Lung (tissue), 12 donors: ENCODE data around the gene CCDC171. TPM values are rescaled to one million over a fixed set of nuclear protein-coding genes. Genes with fewer than 3 reads are reported as not detected.

ENCODE experiments used
- ATAC-seq: fragments of 200-7000 bp; cut with Tn5 transposase; one replicate; pipeline ENCODE4 v1.9.1; 2020; ENCODE audit warnings: moderate number of reproducible peaks; ENCODE audit not compliant: insufficient read depth, low FRiP score
- DNase-seq, 3 donors: peaks; one replicate each; pipeline ENCODE4 v3.0.0-alpha.2; 2013 to 2017
- H3K27ac ChIP-seq, 2 donors: one replicate each; pipeline ENCODE4 v1.5.1; 2013; ENCODE audit warnings: mild to moderate bottlenecking in 2 of 2, moderate library complexity in 2 of 2, control low read depth in 1 of 2, inconsistent platforms in 1 of 2, low read depth in 1 of 2, low read length in 1 of 2
- H3K27me3 ChIP-seq, 3 donors: one replicate each; pipeline ENCODE4 v1.5.1; 2013; ENCODE audit warnings: low read length in 2 of 3; ENCODE audit not compliant: control insufficient read depth in 3 of 3, insufficient read depth in 3 of 3
- H3K36me3 ChIP-seq, 4 donors: one replicate each; pipeline ENCODE4 v1.5.1; 2013; ENCODE audit warnings: low read length in 4 of 4, mild to moderate bottlenecking in 1 of 4, moderate library complexity in 1 of 4; ENCODE audit not compliant: control insufficient read depth in 4 of 4, insufficient read depth in 4 of 4
- H3K4me1 ChIP-seq, 5 donors: one replicate each; pipeline ENCODE4 v1.5.1; 2013; ENCODE audit warnings: low read length in 5 of 5, mild to moderate bottlenecking in 2 of 5, moderate library complexity in 1 of 5; ENCODE audit not compliant: control insufficient read depth in 5 of 5, insufficient read depth in 5 of 5
- H3K4me3 ChIP-seq: one replicate; pipeline ENCODE4 v1.5.1; 2013; ENCODE audit warnings: mild to moderate bottlenecking, control low read depth, moderate library complexity
- H3K9ac ChIP-seq, 2 donors: one replicate each; pipeline ENCODE4 v1.5.1; 2013; ENCODE audit warnings: low read length in 2 of 2, control low read depth in 1 of 2; ENCODE audit not compliant: insufficient read depth in 1 of 2
- H3K9me3 ChIP-seq, 4 donors: one replicate each; pipeline ENCODE4 v1.5.1; 2013; ENCODE audit warnings: low read length in 3 of 4, mild to moderate bottlenecking in 1 of 4, moderate library complexity in 1 of 4; ENCODE audit not compliant: control insufficient read depth in 4 of 4, insufficient read depth in 3 of 4
- WGBS, 2 donors: extraction: QIAGEN DNeasy Blood & Tissue Kit; methylation state at CpG; one replicate each; pipeline ENCODE4 v1.1.7; 2013; 5-methylcytosine and 5-hydroxymethylcytosine counted together
- polyA plus RNA-seq, 2 donors: library from polyadenylated mRNA; stranded (reverse); fragments of 200-250 nt; gene quantifications; one replicate each; pipeline ENCODE4 v1.2.1, GENCODE V29; 2013
- total RNA-seq, 2 donors: library from RNA; depleted of rRNA in 1 of 2; stranded (reverse); fragments of >200 nt in 1 of 2; gene quantifications; one replicate each; pipeline ENCODE4 v1.2.1, GENCODE V29; 2014 to 2021
- TF ChIP-seq, protein P1 (sequence below): IDR thresholded peaks from 2 replicates; pipeline ENCODE4 v1.5.1; 2012; ENCODE audit warnings: mild to moderate bottlenecking; ENCODE audit errors: control extremely low read depth, extremely low read depth
- donor health status: control.
- donor health status: control.
- donor health status: Bipolar disorder and iron deficiency.
- donor health status: healthy.
- donor health status: DM: yes; HTN: yes; CAD: no.

Gene CCDC171
- total and polyA plus RNA-seq, 4 donors: 0.40 to 17.0 (median 2.5) TPM

DNA sequence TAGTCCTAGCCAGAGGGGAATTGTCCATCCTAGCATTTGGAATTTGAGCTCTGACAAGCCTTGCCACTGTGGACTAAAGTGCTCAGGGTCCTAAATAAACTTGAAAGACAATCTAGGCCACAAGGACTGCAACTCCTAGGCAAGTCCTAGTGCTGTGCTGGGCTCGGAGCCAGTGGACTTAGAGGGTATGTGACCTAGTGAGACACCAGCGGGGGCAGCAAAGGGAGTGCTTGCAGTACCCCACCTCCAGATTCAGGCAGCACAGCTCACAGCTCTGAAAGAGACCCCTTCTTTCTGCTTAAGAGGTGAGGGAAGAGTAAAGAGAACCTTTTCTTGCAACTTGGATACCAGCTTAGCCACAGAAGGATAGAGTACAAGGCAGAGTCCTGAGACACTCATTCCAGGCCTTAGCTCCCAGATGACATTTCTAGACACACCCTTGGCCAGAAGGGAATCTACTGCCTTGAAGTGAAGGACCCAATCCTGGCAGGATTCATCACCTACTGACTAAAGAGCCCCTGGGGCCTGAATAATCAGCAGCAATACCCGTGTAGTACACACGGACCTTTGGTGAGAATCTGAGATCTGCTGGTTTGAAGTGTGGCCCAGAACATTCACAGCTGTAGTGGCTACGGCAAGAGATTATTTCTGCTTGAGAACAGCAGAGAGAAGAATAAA, 164.6 kb downstream of the CCDC171 start:
- no peaks in the 10 kb centered on the region for H3K9me3 ChIP-seq
- H3K27me3 ChIP-seq: no peaks in the 10 kb centered on the region
- no peak for ATAC-seq
- DNase-seq: no peak
- peaks cover 0 to 3% (median 0%) of the 10 kb centered on the region in 5 donors for H3K4me1 ChIP-seq
- H3K27ac ChIP-seq: no peak overlapping the region
- peaks cover 0 to 4% (median 0%) of the 10 kb centered on the region in 4 donors for H3K36me3 ChIP-seq
- WGBS, 2 donors: 94 to 96% methylated on average over 5 of the region's 5 CpGs
- TF ChIP-seq, protein P1, sequence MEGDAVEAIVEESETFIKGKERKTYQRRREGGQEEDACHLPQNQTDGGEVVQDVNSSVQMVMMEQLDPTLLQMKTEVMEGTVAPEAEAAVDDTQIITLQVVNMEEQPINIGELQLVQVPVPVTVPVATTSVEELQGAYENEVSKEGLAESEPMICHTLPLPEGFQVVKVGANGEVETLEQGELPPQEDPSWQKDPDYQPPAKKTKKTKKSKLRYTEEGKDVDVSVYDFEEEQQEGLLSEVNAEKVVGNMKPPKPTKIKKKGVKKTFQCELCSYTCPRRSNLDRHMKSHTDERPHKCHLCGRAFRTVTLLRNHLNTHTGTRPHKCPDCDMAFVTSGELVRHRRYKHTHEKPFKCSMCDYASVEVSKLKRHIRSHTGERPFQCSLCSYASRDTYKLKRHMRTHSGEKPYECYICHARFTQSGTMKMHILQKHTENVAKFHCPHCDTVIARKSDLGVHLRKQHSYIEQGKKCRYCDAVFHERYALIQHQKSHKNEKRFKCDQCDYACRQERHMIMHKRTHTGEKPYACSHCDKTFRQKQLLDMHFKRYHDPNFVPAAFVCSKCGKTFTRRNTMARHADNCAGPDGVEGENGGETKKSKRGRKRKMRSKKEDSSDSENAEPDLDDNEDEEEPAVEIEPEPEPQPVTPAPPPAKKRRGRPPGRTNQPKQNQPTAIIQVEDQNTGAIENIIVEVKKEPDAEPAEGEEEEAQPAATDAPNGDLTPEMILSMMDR: no peak
- no peak overlapping the region for H3K4me3 ChIP-seq
- H3K9ac ChIP-seq: no peak overlapping the region

DNA sequence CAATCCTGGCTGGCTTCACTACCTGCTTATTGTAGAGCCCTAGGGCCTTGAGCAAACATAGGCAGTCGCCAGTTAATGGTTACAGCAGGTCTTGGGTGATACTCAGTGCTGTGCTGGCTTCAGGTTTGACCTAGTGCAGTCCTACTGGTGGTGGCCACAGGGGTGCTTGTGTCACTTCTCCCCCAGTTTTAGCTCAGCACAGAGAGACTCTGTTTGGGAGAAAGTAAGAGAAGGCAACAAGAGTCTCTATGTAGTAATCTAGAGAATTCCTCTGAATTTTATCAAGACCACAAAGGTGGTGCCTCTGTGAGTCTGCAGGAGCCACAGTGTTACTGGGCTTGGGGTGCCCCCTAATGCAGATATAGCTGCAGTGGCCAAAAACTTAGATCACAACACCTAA, 165.6 kb downstream of the CCDC171 start:
- no peaks in the 10 kb centered on the region for H3K27me3 ChIP-seq
- no peak for DNase-seq
- TF ChIP-seq, protein P1: no peak
- H3K9ac ChIP-seq: no peak overlapping the region
- H3K9me3 ChIP-seq: no peaks in the 10 kb centered on the region
- H3K27ac ChIP-seq: no peak overlapping the region
- no peak overlapping the region for H3K4me3 ChIP-seq
- 81 to 87% methylated on average over 1 of the region's 1 CpG for WGBS, 2 donors
- H3K36me3 ChIP-seq: peaks cover 0 to 4% (median 0%) of the 10 kb centered on the region in 4 donors
- ATAC-seq: no peak
- H3K4me1 ChIP-seq: peaks cover 0 to 12% (median 0%) of the 10 kb centered on the region in 5 donors

DNA sequence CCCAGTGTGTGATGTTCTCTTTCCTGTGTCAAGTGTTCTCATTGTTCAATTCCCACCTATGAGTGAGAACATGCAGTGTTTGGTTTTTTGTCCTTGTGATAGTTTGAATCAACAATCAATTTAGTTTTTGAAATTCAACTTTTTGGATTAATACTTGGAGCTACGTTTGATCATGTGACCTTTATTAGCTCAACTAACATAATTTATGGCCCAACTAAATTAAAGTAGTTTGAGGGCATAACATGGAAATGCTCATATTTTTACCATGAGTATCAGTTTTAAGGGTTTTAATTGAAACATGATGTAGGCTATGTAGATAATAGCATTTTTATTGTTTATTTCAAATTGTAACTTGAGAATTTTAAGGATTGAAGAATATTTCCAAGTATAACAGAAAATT, 168.0 kb downstream of the CCDC171 start:
- no peak for DNase-seq
- Histone ChIP-seq H3K9me3 (no peaks in the 10 kb centered on the region), H3K27ac (no peak overlapping the region), H3K27me3 (no peaks in the 10 kb centered on the region), H3K4me3 (no peak overlapping the region), H3K36me3 (no peaks in the 10 kb centered on the region), H3K9ac (no peak overlapping the region), H3K4me1 (peaks cover 0 to 28% (median 0%) of the 10 kb centered on the region in 5 donors)
- 69 to 88% methylated on average over 1 of the region's 1 CpG for WGBS, 2 donors
- TF ChIP-seq, protein P1: no peak
- no peak for ATAC-seq
